ENCODE measurements around the gene MATN3. TPM values are rescaled to one million over a fixed set of nuclear protein-coding genes. Genes with fewer than 3 reads are reported as not detected.

MATN3 gene
- total and polyA plus RNA-seq, 9 of the 15 experiments (the other 6 are each of a cell fraction or from before 2014, with no cell fraction given): not detected

DNA sequence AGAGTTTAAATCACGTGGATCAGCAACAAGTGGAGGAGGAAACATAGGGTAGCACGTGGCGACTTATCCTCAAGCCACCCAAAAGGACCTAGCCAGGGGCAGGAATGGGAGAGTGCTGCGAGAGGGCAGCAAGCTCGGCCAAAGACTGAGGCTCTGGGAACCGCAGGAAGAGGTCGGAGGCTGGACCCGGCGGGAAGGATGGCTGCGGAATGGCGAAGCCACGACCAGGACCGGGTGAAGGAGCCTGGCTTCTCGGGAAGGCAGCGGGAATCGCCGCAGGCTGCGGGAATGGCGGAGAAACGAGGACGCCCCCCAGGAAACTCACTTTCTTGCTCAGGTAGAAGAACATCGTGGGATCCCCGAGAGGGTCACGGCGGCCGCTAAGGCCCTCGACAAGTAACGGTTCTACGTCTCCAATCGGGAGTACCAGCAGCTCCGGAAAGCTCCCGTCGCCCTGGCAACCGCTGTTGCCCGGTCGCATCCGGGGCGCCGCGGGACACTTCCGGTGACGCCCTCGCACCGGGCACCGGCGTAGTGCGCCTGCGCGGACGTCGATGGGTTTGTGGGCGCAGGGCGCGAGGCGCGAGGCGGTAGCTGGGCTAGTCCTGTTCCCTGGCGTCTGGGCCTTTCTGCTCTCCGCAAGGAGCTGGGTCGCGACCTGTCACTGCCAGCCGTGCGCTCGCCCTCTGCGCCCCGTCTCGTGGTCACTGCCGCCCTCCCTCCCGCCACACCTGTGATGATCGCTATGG is 22.6 kb downstream of the MATN3 start, which contains the start of gene WDR35 (continued):
- TF ChIP-seq NFRKB (IDR thresholded peaks at IDR 0.05; ENCODE audit: low read depth) (no peak), KDM5B (IDR thresholded peaks at IDR 0.05; ENCODE audit: insufficient replicate concordance, low read depth, low read length) (no peak), NFE2 (IDR thresholded peaks at IDR 0.05; ENCODE audit: low read depth) (no peak), NFXL1 (CRISPR knock-in tag; IDR thresholded peaks at IDR 0.05) (no peak), CC2D1A (IDR thresholded peaks at IDR 0.05) (no peak), ZBTB7A (IDR thresholded peaks at IDR 0.05; ENCODE audit: borderline replicate concordance, control insufficient read depth, low read depth, low read length) (no peak), SREBF2 (CRISPR knock-in tag; IDR thresholded peaks at IDR 0.05) (no peak), CBFA2T2 (conservative IDR thresholded peaks at IDR 0.05) (no peak), NUFIP1 (IDR thresholded peaks at IDR 0.05; ENCODE audit: partially characterized antibody) (no peak), MCM7 (IDR thresholded peaks at IDR 0.05) (no peak), ZNF717 (CRISPR knock-in tag; IDR thresholded peaks at IDR 0.05) (no peak), ZFX (CRISPR knock-in tag; IDR thresholded peaks at IDR 0.05) (no peak), CCNT2 (IDR thresholded peaks at IDR 0.05; ENCODE audit: borderline replicate concordance, extremely low read depth, insufficient read length, low read depth, low read length) (peak; percentile 35), ZNF347 (CRISPR knock-in tag; IDR thresholded peaks at IDR 0.05; ENCODE audit: low read depth) (no peak), SNRNP70 (optimal IDR thresholded peaks at IDR 0.05; ENCODE audit: low read depth, low read length) (no peak), TCF7 (IDR thresholded peaks at IDR 0.05; ENCODE audit: borderline replicate concordance) (no peak), SPI1 (IDR thresholded peaks at IDR 0.05; ENCODE audit: borderline replicate concordance, low read depth, low read length) (no peak), ZNF408 (CRISPR knock-in tag; IDR thresholded peaks at IDR 0.05; ENCODE audit: low read depth) (no peak)
- TF ChIP-seq, protein P1, sequence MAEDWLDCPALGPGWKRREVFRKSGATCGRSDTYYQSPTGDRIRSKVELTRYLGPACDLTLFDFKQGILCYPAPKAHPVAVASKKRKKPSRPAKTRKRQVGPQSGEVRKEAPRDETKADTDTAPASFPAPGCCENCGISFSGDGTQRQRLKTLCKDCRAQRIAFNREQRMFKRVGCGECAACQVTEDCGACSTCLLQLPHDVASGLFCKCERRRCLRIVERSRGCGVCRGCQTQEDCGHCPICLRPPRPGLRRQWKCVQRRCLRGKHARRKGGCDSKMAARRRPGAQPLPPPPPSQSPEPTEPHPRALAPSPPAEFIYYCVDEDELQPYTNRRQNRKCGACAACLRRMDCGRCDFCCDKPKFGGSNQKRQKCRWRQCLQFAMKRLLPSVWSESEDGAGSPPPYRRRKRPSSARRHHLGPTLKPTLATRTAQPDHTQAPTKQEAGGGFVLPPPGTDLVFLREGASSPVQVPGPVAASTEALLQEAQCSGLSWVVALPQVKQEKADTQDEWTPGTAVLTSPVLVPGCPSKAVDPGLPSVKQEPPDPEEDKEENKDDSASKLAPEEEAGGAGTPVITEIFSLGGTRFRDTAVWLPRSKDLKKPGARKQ (CRISPR knock-in tag; IDR thresholded peaks at IDR 0.05): no peak
- TF ChIP-seq, protein P2, sequence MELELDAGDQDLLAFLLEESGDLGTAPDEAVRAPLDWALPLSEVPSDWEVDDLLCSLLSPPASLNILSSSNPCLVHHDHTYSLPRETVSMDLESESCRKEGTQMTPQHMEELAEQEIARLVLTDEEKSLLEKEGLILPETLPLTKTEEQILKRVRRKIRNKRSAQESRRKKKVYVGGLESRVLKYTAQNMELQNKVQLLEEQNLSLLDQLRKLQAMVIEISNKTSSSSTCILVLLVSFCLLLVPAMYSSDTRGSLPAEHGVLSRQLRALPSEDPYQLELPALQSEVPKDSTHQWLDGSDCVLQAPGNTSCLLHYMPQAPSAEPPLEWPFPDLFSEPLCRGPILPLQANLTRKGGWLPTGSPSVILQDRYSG (tag; conservative IDR thresholded peaks at IDR 0.05; ENCODE audit: low read depth): no peak
- TF ChIP-seq, protein P3, sequence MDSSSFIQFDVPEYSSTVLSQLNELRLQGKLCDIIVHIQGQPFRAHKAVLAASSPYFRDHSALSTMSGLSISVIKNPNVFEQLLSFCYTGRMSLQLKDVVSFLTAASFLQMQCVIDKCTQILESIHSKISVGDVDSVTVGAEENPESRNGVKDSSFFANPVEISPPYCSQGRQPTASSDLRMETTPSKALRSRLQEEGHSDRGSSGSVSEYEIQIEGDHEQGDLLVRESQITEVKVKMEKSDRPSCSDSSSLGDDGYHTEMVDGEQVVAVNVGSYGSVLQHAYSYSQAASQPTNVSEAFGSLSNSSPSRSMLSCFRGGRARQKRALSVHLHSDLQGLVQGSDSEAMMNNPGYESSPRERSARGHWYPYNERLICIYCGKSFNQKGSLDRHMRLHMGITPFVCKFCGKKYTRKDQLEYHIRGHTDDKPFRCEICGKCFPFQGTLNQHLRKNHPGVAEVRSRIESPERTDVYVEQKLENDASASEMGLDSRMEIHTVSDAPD (CRISPR knock-in tag; IDR thresholded peaks at IDR 0.05): no peak
- TF ChIP-seq, protein P4, sequence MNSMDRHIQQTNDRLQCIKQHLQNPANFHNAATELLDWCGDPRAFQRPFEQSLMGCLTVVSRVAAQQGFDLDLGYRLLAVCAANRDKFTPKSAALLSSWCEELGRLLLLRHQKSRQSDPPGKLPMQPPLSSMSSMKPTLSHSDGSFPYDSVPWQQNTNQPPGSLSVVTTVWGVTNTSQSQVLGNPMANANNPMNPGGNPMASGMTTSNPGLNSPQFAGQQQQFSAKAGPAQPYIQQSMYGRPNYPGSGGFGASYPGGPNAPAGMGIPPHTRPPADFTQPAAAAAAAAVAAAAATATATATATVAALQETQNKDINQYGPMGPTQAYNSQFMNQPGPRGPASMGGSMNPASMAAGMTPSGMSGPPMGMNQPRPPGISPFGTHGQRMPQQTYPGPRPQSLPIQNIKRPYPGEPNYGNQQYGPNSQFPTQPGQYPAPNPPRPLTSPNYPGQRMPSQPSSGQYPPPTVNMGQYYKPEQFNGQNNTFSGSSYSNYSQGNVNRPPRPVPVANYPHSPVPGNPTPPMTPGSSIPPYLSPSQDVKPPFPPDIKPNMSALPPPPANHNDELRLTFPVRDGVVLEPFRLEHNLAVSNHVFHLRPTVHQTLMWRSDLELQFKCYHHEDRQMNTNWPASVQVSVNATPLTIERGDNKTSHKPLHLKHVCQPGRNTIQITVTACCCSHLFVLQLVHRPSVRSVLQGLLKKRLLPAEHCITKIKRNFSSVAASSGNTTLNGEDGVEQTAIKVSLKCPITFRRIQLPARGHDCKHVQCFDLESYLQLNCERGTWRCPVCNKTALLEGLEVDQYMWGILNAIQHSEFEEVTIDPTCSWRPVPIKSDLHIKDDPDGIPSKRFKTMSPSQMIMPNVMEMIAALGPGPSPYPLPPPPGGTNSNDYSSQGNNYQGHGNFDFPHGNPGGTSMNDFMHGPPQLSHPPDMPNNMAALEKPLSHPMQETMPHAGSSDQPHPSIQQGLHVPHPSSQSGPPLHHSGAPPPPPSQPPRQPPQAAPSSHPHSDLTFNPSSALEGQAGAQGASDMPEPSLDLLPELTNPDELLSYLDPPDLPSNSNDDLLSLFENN (IDR thresholded peaks at IDR 0.05; ENCODE audit: low read depth in 2 of 2, low read length in 2 of 2): no peak

Measured in K562 (cell line).